Endometrial microvascular endothelial cells (primary cell): Measurements from ENCODE around the gene TBCK. TPM values are rescaled to one million over a fixed set of nuclear protein-coding genes. Genes with fewer than 3 reads are reported as not detected.

ENCODE experiments used
- in situ Hi-C: cut with HindIII; loops from 2 replicates; pipeline ENCODE4 v1.10.0; 2017; ENCODE audit warnings: low sequenced_read_pairs, low pct_unique_long_range_greater_than_20kb; ENCODE audit errors: inconsistent ontology term
- total RNA-seq: library from RNA; depleted of rRNA; stranded (reverse); fragments of >200 nt; gene quantifications from one replicate; pipeline ENCODE4 v1.2.3, GENCODE V29; 2015; ENCODE audit errors: inconsistent ontology term

The TBCK gene
- total RNA-seq, 1 donor from 2014 or later: 19.7 TPM

DNA sequence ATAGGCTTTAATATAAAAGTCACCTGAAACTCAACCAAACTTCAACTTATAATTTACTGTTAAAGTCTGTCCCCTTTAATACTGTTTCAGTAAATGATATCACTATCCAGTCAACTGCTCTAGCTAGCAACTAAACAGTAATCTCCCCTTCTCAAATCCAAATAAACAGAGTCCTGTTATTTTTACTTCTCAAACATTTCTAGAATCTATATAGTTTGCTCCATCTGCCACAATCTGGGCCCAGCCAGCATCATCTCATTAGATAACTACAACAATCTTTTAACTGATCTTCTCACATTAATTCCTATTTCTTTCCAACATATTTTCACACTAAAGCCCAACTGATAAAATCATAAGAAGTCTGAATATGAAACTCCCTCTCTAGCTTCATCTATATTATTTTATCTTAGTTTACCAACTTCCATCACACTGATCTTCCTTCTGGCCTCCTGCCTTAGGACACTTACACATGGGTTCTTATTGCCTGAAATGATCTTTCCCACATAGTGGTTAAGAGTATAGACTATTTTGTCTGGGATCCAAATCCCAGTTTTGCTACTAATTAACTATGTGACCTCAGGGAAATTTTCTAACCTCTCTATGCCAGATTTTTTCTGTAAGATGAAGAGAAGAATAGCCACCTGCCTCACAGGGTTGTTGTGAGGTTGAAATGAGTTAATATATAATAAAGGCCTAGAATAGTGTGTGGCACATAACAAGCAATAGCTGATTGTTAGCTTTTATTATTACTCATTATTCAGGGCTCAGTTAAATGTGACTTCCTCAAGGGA is 18.6 kb downstream of the TBCK start:
- in situ Hi-C loops: no loop called here

DNA sequence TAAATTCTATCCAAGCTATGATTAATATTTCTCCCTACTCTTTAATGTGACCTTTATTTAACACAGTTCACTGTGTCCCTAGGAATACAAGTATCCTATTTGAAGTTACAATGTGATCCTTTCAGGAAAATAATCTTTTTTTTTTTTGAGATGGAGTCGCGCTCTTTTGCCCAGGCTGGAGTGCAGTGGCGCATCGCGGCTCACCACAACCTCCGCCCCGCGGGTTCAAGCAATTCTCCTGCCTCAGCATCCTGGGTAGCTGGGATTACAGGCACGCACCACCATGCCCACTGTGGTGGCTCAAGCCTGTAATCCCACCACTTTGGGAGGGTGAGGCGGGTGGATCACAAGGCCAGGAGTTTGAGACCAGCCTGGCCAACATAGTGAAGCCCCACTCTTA is 21.9 kb downstream of the TBCK start:
- in situ Hi-C loops: no loop called here

DNA sequence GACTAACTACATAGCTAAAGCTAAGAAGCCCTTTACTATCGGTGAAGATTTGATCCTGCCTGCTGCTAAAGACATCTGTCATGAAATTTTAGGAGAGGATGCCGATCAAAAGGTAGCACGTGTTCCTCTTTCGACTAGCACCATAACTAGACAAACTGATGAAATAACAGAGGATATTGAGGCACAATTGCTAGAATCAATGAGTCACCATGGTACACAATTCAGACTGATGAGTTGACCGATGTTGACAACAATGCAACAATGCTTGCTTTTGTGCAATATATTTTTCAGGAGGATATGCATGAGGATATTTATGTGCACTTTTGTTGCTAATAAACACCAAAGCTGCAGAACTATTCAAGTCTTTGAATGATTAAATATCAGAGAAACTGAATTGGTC is 24.3 kb downstream of the TBCK start:
- in situ Hi-C loops: no loop called here

- in situ Hi-C loops: no loop called here
These were observed 26.3 kb downstream of the TBCK start for GRCh38 chr4:106289737-106290136.

- in situ Hi-C loops: no loop called here
These were observed 28.5 kb downstream of the TBCK start for GRCh38 chr4:106287353-106287969.

- in situ Hi-C loops: no loop called here
These were observed 29.4 kb downstream of the TBCK start for GRCh38 chr4:106286611-106287010.

DNA sequence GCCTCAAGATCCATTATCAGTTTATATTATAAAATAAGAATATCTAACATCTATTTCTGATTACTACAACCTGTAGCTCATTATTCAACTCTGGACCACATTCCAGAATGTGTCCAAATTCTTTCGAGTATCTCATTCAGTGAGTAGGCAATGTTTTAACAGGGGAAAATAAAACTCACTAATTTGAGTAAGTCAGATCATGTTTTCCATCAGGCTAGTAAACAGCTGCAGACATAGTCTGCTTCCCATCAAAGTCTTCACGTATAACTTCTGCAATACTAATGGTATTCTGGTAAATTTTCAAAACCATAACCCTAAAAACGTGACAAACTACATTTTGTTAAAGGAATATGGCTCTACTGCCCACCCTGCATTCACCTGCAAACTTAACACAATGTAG is 31.8 kb downstream of the TBCK start:
- in situ Hi-C loops: no loop called here

DNA sequence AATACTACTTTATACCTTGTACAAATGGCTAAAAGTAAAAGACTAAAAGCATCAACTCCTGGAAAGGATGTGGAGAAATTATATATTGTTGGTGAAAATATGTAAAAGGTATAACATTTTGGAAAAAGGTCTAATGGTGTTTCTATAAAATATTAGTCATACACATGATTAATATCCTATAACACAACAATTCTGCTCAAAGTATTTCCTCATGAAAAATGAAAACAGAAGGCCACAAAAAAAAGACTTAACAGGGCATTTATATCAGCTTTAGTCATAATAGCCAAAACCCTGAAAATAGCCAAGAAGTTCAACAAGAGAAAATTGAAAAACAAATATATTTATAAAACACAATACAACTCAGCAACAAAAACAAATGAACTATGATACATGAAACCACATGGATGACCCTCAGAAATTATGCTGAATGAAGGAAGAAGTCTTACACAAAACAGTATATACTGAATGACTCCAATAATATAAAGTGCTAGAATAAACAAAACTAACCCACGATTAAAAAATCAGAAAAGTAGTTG is 38.8 kb downstream of the TBCK start:
- in situ Hi-C loops: no loop called here

DNA sequence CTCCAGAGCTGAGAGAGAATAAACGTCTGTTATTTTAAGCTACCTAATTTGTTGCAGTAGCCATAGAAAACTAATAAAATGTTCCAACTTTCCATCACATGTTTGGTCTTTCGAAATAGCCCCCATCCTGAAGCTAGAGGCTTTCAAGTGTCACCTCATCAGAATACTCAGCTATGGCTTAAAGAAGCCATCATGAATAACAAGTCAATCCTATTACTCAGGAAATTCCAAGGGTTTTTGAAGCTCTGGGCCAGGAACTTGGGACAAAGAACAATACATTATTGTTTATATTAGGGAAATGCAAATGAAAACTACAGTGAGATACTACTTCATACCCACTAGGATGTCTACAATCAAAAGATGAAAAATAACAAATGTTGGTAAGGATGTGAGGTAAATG is 42.2 kb downstream of the TBCK start:
- in situ Hi-C loops: no loop called here

GRCh38 chr4:106270736-106271135 is 45.3 kb downstream of the TBCK start:
- in situ Hi-C loops: no loop called here

GRCh38 chr4:106269711-106270110 is 46.3 kb downstream of the TBCK start:
- in situ Hi-C loops: no loop called here

DNA sequence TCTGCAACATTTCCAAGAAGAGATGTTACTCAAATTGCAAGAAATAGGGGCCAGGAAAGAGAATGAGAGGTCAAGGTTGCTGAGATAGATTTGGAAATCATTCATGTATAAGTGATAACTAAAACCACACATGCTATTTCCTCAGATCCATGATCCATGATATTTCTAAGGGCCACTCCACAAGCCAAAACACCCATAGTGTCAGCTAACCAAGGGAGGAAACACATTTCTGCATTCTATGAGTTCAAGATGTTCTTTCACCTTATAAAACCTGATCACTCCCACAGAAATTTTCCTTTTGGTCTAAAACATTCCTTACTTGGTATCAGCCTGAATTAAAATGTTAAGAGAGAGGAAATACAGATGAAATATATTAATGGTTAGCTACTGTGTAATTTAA is 47.2 kb downstream of the TBCK start:
- in situ Hi-C loops: no loop called here

GRCh38 chr4:106266201-106266600 is 49.8 kb downstream of the TBCK start:
- in situ Hi-C loops: no loop called here

- in situ Hi-C loops: no loop called here
These were observed 51.7 kb downstream of the TBCK start for GRCh38 chr4:106264331-106264728.

DNA sequence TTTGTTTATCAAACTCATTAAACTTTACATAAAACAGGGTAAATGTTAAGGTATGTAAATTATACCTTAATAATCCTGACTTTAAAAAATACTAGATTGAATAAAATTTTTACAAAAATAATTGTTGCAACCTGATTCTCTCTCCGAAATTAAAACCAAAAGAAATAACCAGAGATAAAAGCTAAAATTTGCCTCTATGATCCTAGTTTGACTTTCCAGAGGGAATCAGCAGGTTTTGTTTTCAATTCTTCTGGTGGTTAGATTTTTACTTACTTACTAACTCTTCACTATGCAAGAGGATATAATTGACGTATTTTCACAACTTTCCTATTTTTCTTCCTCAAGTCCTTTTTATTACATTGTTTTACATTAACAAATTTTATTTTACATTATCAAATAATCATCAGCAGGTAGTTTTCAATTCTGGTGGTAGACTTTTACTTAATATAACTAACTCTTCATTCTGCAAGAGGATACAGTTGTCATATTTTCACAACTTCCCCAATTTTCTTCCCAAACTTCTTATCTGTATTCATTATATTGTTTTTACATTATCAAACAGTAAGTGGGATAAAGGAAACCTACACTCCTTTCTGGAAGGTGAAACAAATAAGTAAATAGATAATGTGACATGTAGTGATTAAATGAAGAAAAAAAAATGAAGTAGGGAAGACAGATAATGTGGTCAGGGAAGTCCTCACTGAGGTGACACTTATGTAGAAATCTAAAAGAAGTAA is 52.2 kb downstream of the TBCK start:
- in situ Hi-C loops: no loop called here

GRCh38 chr4:106261980-106262379 is 54.0 kb downstream of the TBCK start:
- in situ Hi-C loops: no loop called here

- in situ Hi-C loops: no loop called here
These were observed 57.6 kb downstream of the TBCK start for GRCh38 chr4:106258145-106259045.

DNA sequence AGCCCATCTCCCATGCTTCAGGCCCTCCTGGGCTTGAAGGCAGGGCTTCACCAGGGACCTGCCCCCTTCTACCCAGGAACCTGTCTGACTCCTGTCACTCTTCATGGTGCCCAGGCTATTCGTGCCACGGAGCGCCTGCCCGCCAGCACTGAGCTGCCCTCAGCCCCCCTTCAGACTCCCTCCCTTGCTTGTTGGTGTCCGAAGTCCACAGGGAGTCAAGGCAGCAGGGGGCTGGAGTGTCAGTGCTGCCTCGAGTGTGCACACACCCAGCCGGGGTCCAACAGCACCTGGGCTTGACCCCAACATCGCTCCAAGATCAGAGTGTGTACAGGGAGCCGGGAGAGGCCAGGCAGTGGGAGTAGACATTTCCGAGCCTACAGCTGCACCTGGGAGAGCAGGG is 59.8 kb downstream of the TBCK start:
- in situ Hi-C loops: no loop called here

DNA sequence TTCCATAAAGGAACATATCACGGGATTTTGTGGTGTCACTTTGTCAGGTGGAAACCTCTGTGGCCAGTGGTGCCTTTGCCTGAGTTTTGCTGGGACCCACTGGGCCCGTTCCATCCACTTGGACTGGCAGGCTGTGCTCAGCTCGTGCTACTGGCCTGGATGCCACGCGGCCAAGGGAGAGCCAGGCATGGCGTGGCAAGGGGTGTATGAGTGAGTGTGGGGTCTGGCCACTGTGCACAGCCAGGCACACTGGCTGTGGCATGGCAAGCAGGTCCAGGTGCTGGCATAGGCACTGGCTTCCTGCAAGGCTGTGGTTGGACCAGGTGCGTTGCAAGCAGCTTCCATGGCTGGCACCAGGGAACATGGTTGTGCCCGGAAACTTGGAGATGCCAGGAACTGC is 60.8 kb downstream of the TBCK start:
- in situ Hi-C loops: no loop called here
